Head of caudate nucleus (tissue), 42 donors: ENCODE data around the gene MED1.
"Not testable (repeated sequence)": the region's sequence is repeated elsewhere in the genome, so short reads cannot be mapped to it uniquely, and the experiment has no call there.

Experiments used
- DNase-seq, 42 donors: peaks; one replicate each; pipeline versions ENCODE4 v3.0.0 to v3.0.0-alpha.2; 2020 to 2021; ENCODE audit warnings: mixed read lengths in 7 of 42
- intact Hi-C: fragments of 100-400 bp; cut with DNase I; formaldehyde crosslinking; loops from one replicate; pipeline ENCODE4 v1.15.0; 2022

MED1 gene

DNA sequence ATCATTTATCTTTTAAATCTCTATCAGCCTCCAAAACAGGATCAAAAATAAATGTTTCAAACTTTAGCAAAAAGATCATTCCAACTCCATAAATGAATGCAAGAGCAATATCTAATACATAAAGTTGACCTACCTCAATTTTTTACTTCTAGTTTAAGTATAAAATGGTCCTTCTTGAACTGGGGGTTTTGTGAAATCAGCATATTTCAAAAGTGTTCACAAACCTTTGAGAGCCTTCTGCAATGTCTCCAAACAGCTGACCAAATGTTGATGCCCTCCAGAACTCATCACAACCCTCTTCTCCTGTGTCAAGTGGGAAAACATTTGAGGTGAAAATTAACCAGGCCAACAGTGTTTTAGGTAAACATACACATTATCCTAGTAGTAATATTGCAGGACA is 7.7 kb downstream of the MED1 start:
- intact Hi-C loops: no loop called here
- DNase-seq: no peak

DNA sequence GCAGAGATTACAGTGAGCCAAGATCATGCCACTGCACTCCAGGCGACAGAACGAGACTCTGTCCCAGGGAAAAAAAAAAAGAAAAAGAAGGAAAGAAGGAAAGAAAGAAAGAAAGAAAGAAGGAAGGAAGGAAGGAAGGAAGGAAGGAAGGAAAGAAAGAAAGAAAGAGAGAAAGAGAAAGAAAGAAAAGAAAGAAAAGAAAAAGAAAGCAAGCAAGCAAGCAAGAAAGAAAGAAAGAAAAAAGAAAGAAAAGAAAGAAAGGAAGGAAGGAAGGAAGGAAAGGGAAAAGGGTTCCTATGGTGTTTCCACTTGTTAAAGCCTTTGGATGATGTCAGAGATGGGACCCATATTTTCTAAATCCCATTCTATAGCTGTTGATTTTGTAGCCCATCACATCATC is 11.2 kb downstream of the MED1 start:
- intact Hi-C loops, DNase-seq: not testable (repeated sequence)

DNA sequence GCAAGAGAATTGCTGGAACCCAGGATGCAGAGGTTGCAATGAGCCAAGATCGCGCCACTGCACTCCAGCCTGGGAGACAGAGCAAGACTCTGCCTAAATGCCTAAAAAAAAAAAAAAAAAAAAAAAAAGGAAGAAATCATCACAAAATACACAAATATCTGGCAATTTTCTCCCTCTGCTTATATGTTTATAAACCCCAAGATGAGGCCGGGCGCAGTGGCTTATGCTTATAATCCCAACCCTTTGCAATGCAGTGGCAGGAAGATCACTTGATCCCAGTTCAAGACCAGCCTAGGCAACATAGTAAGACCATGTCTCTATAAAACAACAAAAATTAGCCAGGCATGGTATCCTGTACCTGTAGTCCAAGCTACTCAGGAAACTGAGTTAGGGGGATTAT is 21.5 kb downstream of the MED1 start:
- intact Hi-C loops: no loop called here

DNA sequence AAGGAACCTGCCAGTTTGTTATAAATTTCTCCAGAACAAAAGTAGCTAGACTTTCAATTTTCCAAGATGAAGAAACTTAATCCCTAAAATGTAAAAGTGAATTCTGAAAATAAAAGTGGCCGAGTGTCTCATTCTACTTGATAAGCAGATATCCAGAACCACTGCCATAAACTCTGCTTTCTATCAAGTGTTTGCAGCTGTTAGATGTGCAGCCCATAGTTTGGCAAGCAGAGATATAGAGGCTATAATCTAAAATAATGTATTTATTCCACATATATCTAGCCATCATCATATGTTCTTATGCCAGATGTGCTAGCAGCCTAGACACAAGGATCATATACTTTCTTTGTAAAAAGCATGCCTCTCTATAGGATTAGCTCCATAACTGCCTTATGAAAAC is 34.9 kb downstream of the MED1 start:
- intact Hi-C loops: no loop called here

More for the DNA sequence above, 21.5 kb downstream of the MED1 start:
- no peak for DNase-seq

DNA sequence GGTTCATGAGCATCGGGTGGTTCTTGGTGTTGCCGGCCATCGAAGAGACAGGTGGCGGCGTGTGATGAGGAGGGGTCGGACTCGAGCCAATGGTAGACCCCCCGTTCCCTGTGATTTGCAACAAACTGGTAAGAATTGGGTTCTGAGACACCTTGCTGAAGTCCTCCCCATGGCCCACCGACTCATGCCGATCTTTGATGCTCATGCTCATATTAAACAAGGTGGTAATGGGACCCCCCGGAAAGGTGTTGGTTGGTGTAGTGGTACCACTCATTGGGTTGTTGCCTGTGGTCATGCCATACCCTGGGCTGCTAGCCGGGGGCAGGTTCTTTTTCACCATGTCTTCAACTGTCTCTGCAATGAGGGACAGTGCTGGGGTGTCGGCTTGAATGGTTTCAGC is 40.8 kb downstream of the MED1 start:
- intact Hi-C loops: no loop called here
- DNase-seq: no peak

More for the DNA sequence above, 34.9 kb downstream of the MED1 start:
- no peak for DNase-seq

DNA sequence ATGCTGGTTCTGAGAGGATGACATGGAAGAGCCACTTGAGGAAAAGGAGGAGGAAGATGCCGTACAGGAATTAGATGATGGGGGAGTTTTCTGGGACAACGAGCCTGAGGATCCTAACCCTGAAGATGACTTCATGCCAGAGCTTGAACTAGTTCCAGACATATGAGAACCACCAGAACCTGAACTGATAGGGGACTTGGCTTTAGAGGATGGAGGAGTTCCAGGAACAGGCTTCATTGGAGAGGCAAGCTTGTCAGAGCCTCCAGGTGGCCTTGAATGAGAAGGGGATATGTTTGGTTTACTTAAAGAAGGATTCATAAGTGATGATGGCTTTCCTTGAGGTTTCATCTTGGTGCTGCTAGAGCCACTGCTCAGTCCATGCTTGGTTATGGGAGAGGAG is 42.7 kb downstream of the MED1 start:
- intact Hi-C loops: no loop called here
- DNase-seq: no peak

DNA sequence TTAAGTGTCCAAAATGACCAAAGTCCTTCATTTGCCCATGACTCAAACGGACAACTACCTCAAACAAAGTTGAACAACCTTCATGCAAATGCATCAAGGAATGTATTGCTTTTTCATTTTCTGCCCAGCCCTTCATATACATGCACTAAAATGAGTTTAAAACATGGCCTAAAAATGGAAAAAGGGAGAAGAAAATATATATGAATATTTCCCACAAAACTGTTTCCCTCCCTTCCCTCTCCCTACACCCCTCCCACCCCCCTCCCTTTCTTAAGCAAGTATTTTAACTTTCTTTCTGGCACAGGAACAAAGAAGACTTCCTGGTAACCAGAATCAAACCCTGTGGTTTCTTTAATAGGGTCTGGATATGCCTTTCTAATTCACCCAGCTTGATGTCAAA is 44.1 kb downstream of the MED1 start:
- intact Hi-C loops: no loop called here
- no peak for DNase-seq

DNA sequence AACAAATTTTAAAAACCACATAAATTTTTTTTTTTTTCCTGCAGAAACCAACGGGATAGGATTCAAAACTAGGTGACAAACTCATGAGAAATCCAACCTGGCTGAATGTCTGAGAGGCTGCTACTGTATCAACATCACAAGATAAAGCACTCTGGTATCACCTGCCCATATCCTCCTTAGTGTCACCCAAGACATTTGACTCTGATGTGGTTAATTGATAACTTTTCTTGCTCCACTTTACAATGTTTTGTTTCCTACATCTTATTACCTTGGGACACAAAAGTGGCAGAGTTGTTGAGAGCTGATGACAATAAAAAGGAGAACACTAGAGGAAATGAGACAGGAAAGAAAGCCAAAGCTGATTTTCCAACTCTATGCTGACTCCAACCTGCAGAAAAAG is 45.6 kb downstream of the MED1 start:
- DNase-seq: no peak
- intact Hi-C loops: no loop called here

DNA sequence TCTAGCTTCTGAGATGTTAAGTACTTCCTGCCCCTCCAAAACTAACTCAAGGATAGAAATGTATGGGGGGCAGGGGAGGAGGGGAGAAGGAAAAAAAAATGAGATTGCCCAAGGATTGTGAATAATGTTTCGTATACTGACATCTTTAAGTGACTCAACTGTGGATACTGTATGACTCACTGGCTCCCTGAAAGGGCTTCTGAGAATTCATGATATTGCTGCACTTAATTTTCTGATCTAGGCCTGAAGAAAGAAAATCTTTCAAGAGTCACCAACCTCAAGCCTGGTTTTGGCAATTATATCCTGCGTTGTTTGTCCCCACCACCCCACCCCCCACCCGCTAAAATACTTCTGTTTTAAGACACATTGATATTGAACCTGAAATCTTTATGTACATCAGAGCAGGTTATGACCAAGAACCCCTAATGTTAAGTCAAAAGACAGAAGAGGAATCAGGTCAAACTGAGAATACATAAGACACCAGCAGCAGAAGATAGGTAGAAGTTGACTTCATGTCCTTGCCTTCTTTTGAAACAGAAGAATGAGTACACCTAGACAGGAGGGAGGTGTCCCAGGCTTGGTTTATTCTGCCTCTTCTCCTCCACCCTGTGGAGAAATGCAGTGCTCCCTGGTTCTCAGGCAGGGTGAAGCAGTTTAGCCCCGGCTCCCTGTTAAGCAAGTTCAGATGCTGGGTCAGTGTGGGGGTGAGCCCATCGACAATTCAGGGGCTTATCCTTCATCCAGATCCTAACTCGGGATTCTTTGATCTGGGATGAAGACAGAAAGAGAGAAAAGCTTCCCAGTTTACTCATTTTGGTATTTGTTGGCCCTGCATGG is 46.3 kb downstream of the MED1 start:
- DNase-seq: no peak
- intact Hi-C loops: no loop called here

DNA sequence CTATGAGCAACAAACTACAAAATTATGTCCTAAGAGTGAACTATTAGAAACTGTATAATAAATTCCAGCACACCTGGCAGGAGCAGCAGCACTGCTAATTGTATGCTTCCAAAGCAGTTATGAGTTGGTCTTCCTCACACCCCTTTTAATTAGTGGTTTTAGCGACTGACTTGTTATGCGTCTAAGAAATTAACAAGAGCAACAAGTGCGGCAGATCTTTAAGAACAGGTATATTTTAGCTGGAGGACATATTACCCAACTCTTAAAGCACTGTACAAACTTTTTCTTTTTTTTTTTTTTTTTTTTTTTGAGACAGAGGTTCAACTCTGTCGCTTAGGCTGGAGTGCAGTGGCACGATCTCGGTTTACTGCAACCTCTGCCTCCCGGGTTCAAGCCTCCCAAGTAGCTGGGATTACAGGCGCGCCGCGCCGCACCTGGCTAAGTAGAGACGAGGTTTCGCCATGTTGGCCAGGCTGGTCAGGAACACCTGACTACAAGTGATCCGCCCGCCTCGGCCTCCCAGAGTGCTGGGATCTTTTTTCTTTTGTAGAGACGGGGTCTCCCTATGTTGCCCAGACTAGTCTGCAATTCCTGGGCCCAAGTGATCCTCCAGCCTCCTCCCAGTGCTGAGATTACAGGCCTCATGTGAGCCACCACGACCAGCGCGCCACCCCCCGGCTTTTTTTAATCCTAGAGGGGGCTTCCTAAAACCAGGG is 48.0 kb downstream of the MED1 start:
- peak in 1 of 42 donors; percentile 4 for DNase-seq
- intact Hi-C loops: no loop called here

DNA sequence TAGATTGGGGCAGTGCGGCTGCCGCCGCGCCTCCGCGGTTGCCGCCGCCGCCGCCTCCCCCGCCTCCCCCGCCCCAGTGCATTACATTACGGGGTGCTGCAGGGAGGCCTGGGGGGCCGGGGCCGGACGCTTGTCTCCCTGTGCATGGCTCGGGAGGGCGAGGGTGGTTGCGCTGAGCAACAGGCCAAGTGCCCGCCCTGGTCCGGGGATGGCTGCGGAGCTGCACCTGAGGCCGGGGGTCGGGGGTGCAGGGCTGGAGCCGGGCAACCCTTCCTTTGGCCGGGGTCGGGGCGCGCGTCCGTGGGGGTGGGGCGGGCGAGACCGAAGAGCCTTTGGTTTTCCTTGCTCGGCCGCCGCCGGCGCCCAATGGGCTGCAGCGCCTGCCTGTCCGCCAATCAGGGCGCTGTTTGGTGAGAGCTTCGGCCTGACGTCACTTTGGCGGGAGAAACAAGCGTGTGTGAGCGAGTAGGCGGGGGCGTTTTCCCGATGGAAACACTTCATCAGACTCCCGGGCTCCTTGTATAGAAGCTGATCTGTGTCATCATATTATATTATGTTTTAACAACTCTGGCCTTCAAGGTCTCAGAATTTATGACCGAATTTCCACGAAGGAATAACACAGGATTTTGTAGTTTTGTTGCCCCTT is 48.7 kb downstream of the MED1 start:
- DNase-seq: peak; percentile 93 to 98 (median 97)
- intact Hi-C loops: no loop called here

DNA sequence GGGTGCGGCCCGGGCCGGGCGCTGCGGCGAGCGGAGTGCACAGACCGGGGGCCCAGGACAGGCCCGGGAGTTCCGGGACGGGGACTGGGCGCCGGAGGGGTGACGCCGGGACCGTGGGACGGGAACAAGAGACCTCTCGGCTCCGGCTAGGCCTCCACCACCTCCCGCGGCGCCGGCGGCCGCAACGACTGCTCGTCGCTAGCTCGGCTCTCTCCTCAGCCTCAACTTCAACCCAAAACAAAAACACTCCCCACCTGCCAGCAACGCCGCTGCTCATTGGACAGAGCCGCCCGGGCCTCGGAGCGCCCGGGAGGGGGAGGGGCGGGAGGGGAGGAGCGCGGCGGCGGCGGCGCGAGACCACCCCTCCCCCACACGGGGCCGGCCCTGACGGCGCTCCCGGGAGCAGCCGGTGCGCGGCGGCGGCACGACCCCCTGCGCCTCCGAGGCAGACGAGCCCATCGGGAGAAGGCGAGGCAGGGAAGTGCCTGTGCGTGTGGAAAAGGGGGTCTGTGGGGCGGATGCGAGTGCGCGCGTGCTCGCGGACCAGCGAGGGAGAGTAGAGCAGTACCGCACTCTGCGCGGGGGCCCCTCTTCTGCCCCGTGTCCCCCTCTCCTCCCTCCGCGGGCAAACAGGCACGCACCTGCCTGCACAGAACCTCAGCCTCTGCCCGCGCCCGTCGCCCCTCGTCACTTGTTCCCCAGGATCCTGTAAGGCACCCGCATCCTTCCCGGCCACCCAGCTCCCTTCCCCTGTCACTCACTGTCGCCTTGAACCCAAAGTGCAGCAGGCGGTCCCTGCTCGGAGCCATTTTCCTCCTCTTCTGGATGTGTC is 49.4 kb downstream of the MED1 start, which contains the start of gene FBXL20:
TSS of gene FBXL20 (minus strand) at position 215 of the 832 bp plus-strand sequence. CDS start 224 bp downstream, outside the sequence.
- DNase-seq: peak; percentile 84 to 96 (median 92)
- intact Hi-C loops: no loop called here

DNA sequence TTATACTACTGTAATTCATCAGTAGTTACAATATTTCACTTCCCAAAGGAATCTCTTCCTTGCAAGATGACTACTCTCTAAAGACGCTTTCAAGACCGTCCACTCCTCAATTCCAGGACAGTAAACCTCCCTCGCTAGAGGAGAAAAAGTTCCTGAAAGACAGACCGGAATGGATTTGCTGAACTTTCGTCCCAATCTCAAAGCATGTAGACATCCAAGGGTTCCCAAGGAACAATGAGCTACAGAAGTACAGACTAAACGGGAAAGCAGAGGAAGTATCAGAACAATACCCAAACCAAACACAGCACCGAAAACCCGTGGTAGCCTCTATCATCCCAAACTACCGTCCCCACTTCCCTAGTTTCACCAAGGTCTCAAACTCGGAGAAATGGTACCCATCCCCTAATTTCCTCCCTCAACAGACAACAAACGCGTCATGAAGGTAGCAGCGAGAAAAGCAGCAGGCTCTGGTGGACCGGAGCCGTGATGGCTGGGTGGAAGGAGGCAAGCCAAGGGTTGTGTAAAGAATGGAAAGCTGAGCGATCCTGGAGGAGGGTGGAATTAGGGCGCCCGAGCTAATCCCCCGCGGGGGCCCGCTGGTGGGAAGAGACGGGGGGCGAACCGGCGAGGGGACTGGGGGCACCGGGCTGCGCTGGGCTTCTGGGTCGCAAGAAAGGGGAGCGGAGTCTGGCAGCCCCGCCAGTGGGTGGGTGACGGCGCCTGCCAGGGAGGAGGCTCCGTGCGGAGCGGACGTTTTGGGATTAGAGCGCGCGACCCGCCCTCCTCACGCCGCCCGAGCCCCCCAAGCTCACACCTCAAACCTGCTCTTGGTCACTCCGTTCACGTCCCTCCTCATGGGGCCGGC is 50.3 kb downstream of the MED1 start:
- intact Hi-C loops: no loop called here
- peak in 30 of 42 donors; percentile 7 to 60 (median 32) for DNase-seq

DNA sequence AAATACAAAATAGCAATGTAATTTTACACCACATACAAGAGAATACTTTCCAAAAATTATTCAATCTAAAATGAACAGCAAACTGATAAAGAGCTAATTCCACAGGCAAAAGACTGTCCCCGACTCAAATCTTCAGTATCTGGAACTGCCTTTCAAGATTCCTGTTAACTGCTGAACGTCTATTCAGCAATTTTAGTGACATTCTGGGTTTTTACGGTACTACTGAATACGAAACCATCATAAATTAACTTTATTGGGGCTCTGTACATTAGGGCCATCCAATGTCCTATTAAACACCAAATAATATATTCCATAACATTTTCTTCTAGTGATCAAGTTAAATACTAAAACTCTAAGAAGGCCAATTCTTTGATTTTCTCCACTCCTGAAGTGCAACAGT is 51.3 kb downstream of the MED1 start:
- no peak for DNase-seq
- intact Hi-C loops: no loop called here

DNA sequence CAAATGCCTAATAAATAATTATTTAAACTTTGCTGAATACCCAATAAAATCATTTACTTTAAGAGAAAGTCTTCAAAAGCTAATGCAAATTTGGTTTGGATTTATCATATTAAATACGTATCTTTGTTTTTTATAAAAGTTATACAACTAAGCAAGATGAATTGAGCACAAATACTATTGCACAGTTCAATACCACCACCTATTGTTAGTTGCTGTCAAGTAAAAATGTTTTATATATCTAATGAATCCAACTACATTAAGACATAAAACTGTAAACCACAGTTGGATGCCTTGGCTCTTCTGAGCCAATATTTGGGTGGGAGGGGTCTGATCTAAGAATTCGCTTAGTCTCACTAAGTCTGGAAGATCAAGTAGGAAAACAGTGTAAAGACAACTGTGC is 57.3 kb downstream of the MED1 start:
- DNase-seq: no peak
- intact Hi-C loops: no loop called here

DNA sequence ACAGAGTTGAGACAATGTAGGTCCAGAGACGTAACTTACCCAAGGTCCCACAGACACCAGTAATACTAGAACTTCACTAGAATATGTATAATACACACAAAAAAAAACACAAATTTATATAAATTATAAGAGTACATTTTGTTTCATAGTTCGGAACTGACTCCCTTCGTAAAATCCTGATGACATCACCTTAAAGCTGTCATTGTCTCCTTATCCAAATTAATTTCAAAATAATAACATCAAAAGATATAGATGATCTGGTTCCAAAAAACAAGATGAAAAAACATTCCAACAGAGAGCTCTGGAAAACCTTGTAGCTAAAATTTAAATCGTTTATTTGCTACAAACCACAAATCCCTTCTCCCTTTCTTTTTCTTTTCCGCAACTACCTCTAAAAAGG is 59.6 kb downstream of the MED1 start:
- DNase-seq: no peak
- intact Hi-C loops: no loop called here

DNA sequence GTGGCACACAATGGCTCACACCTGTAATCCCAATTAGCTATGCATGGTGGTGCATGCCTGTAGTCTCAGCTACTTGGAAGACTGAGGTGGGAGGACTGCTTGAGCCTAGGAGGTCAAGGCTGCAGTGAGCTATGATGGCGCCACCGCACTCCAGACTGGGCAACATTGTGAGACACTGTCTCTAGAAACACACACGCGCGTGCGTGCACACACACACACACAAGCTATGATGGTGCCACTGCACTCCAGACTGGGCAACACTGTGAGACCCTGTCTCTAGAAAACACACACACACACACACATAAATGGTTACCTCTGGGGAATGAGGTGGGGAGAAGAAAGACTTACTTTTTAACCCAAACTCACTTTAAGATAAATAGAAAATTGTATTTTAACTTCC is 66.0 kb downstream of the MED1 start:
- DNase-seq: no peak
- intact Hi-C loops: no loop called here

DNA sequence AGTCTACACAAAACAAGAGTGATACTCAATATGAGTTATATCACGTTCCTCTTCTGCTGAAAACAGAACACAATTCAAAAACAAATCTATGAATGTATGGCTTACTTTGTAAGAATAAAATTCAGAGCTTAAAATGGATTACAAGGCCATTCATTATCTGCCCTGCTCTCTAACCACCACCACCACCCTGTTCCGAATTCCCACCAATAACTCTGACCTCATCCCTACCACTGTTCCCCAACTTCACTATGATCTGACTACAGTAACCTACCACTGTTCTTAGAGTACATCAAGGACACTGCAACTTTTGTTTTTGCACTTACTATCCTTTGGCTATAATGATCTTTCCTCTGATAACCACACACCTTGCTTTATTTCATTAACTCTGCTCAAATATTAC is 70.9 kb downstream of the MED1 start:
- intact Hi-C loops: no loop called here
- DNase-seq: no peak
